ENCODE data around the gene MDGA2.

The MDGA2 gene

DNA sequence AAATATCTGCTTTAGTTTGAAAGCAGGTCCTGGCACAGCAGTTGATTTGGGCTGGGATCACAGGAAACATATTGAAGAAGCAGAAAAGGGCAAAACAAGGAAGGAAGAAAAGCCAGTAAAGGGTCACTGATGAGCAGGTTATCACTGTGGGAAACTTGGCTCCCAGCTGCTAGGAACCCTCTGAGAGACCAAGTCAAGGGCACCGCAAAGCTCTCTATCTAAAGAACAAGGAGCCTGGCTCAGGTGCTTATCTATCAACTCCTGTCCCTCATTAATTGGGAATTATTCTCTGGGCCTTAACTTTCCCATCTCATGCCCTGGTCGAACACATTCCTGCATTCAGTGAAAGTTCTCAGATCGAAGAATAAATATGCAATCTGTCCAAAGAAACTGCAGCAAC lies 572.9 kb downstream of the MDGA2 start:
- no peak for DNase-seq (ENCODE audit: low read depth)
- TF ChIP-seq, protein P1, sequence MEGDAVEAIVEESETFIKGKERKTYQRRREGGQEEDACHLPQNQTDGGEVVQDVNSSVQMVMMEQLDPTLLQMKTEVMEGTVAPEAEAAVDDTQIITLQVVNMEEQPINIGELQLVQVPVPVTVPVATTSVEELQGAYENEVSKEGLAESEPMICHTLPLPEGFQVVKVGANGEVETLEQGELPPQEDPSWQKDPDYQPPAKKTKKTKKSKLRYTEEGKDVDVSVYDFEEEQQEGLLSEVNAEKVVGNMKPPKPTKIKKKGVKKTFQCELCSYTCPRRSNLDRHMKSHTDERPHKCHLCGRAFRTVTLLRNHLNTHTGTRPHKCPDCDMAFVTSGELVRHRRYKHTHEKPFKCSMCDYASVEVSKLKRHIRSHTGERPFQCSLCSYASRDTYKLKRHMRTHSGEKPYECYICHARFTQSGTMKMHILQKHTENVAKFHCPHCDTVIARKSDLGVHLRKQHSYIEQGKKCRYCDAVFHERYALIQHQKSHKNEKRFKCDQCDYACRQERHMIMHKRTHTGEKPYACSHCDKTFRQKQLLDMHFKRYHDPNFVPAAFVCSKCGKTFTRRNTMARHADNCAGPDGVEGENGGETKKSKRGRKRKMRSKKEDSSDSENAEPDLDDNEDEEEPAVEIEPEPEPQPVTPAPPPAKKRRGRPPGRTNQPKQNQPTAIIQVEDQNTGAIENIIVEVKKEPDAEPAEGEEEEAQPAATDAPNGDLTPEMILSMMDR (conservative IDR thresholded peaks at IDR 0.05; ENCODE audit: low read depth, low read length), result no peak
- no peak overlapping the region for H3K4me3 ChIP-seq (ENCODE audit: low read length)

DNA sequence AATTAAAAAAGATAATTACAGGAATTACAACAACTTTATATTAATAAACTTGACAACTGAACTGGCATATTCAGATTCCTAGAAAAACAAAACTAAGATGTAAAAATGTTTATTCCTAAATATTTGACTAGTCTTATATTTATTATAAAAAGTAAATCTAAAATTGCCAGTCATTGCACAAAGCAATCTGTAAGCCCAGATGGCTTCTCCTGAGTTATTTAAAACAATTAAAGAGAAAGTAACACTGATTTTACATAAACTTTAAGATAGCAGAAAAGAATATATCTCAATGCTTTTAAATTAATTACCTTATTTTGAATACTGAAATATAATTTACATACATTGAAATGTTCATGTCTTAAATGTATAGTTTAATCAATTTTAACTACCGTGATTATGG lies 589.7 kb downstream of the MDGA2 start:
- DNase-seq (ENCODE audit: low read depth), result no peak
- H3K4me3 ChIP-seq (ENCODE audit: low read length), result no peak overlapping the region
- TF ChIP-seq, protein P1 (conservative IDR thresholded peaks at IDR 0.05; ENCODE audit: low read depth, low read length), result no peak

DNA sequence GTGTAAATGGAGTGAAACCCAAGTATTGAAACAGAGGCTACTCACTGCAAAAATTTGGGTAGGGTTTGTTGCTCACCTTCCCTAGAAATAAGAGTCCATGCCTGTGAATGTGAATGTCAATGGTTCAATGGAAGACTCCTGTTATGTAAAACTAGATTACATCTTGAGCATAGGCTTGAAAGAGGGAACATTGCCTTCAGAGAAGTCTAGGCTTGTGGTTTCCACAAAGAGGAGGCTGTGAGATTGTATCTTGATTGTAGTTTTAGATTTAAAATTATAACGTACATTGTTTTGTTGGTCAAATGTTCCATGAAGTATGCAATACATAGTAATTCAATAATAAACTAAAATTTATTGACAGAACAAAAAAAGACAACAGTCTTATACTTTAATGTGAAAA lies 610.1 kb downstream of the MDGA2 start:
- DNase-seq (ENCODE audit: low read depth), result no peak
- no peak overlapping the region for H3K4me3 ChIP-seq (ENCODE audit: low read length)
- TF ChIP-seq, protein P1 (conservative IDR thresholded peaks at IDR 0.05; ENCODE audit: low read depth, low read length), result no peak

DNA sequence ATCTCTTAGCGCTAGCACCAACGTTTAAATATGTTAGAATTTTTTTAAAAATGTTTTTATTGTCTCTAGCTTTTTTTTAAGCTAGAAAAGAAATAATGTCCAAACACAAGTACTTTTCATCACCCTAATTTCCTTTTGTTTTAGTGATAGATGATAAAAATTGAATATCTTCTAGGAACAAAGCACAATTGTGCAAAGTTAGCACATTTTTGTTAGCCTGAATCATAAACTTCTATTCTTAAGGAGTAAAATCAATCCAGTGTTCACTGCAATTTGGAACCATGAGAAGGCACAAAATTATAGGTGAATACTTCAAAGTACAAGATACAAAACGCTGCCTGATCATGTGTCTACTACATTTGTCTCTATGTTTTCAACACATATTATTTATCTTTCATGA lies 615.4 kb downstream of the MDGA2 start:
- no peak for DNase-seq (ENCODE audit: low read depth)
- TF ChIP-seq, protein P1 (conservative IDR thresholded peaks at IDR 0.05; ENCODE audit: low read depth, low read length), result no peak
- H3K4me3 ChIP-seq (ENCODE audit: low read length), result no peak overlapping the region

DNA sequence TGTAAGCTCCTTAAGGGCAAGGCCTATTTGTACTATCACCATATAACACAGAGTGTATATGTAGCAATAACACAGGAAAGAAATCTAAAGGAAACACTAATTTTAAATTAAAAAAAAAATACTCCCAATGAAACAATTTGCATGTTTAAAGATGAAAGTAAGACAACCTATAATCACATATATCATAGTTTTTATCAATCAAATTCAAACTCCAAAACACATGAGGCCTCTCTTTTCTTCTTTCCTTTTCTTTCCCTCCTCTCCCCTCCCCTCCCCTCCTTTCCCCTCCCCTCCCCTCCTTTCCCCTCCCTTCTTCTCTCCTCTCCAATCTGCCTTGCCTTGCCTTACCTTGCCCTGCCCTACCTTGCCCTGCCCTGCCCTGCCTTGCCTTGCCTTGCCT lies 618.0 kb downstream of the MDGA2 start:
- no peak overlapping the region for H3K4me3 ChIP-seq (ENCODE audit: low read length)
- DNase-seq (ENCODE audit: low read depth), result no peak
- TF ChIP-seq, protein P1 (conservative IDR thresholded peaks at IDR 0.05; ENCODE audit: low read depth, low read length), result no peak

DNA sequence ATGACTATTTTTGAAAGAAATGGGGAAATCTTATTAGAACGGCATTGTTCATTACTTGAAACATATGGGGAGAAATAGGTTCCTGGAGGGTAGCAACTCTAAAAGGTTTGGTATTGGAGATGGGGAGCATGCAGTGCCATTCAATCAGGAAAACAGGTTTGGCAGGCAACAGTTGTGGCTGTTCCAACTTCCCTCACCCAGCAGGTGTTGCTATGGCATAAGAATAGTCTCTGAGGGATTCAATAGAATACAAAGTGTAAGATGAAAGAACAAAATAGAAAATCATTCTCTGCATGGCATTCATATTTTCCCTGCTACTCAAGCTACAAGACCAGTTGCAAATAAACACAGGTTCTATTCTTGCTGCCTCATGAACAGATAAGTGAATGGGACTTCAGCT lies 630.6 kb downstream of the MDGA2 start:
- TF ChIP-seq, protein P1 (conservative IDR thresholded peaks at IDR 0.05; ENCODE audit: low read depth, low read length), result peak; percentile 71
- no peak overlapping the region for H3K4me3 ChIP-seq (ENCODE audit: low read length)

DNA sequence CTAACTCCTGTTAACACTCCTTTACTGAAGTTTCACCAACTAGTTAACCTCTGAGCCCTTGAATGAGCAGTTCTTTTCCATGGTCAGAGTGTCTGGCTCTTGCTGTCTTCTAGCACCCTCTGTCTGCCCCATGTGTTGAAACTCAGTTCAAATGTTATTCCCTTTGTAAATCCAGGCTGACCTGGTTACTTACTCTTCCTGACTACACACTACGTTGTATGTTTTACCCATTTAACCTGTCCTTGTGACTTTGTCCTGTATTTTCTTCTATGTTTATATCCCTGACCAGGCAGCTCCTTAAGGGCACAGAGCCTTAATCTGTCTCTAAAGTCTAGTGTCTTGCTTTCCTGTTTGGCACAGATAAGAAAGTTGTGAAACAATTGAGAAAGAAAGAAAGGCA lies 634.9 kb downstream of the MDGA2 start:
- TF ChIP-seq, protein P1 (conservative IDR thresholded peaks at IDR 0.05; ENCODE audit: low read depth, low read length), result peak; percentile 67
- H3K4me3 ChIP-seq (ENCODE audit: low read length), result no peak overlapping the region
- peak; percentile 33 for DNase-seq (ENCODE audit: low read depth)

More for the DNA sequence above, 630.6 kb downstream of the MDGA2 start:
- DNase-seq (ENCODE audit: low read depth), result no peak
